Tibial nerve (tissue), 4 donors: Measurements from ENCODE around the gene TTC39B.
"Not testable (repeated sequence)": the region's sequence is repeated elsewhere in the genome, so short reads cannot be mapped to it uniquely, and the experiment has no call there.

Experiments used
- EP300 ChIP-seq, 2 donors: sonication (generic); formaldehyde crosslinking; IDR thresholded peaks; one replicate each; pipeline ENCODE4 v1.6.1; 2017; ENCODE audit warnings: antibody characterized with exemption in 2 of 2, mild to moderate bottlenecking in 1 of 2
- POLR2A ChIP-seq, 2 donors: fragments of 450-650 bp; IDR thresholded peaks; one replicate each; pipeline ENCODE4 v1.6.1; 2017; ENCODE audit warnings: antibody characterized with exemption in 2 of 2, mild to moderate bottlenecking in 2 of 2, moderate library complexity in 2 of 2
- TF ChIP-seq, protein P1 (sequence below), 5 experiments: fragments of 200-600 bp in 3 of 5; fragments of 450-650 bp in 2 of 5; sonication (generic) in 3 of 5; IDR thresholded peaks; one replicate each; pipeline ENCODE4 v1.5.1; 2016 to 2019; ENCODE audit warnings: antibody characterized with exemption in 5 of 5, mild to moderate bottlenecking in 3 of 5, moderate library complexity in 2 of 5

DNA sequence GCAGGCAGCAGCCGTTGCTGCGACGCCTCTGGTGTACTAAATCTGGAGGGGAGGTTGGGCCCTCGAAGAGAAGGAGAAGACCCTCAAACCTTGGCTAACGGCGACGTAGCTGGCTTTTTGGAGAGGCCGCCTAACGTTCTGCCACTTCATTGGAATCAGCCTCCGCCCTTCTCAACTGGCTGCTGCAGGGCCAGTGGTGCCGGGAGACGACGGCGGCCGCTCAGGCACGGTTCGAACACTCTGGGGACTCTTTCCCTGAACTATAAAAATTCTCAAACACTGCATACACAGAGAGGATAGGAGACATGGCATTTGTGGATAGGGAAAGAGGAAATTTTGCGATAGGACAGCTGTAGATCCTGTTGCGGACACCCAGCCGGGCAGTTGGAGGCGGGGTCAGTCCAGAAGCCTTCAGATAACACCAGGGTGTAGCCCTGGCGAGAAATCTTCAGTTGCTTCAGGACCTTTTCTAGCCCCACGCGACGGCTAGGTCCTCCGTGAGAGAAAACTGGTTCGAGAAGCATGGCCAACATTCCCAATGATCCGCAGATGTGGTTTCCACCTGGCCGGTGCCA, 74.2 kb downstream of the TTC39B start:
- not testable (repeated sequence) for TF ChIP-seq EP300, POLR2A (IDR thresholded peaks at IDR 0.05)
- TF ChIP-seq, protein P1, sequence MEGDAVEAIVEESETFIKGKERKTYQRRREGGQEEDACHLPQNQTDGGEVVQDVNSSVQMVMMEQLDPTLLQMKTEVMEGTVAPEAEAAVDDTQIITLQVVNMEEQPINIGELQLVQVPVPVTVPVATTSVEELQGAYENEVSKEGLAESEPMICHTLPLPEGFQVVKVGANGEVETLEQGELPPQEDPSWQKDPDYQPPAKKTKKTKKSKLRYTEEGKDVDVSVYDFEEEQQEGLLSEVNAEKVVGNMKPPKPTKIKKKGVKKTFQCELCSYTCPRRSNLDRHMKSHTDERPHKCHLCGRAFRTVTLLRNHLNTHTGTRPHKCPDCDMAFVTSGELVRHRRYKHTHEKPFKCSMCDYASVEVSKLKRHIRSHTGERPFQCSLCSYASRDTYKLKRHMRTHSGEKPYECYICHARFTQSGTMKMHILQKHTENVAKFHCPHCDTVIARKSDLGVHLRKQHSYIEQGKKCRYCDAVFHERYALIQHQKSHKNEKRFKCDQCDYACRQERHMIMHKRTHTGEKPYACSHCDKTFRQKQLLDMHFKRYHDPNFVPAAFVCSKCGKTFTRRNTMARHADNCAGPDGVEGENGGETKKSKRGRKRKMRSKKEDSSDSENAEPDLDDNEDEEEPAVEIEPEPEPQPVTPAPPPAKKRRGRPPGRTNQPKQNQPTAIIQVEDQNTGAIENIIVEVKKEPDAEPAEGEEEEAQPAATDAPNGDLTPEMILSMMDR (IDR thresholded peaks at IDR 0.05): not testable (repeated sequence)
